Measurements from ENCODE around the gene CHMP6. TPM values are rescaled to one million over a fixed set of nuclear protein-coding genes. Genes with fewer than 3 reads are reported as not detected.
A peak's percentile ranks its signal among the peaks of the same experiment; 100 is the strongest.

CHMP6 gene
- total RNA-seq, 1 donor from 2014 or later, result 22.2 TPM

DNA sequence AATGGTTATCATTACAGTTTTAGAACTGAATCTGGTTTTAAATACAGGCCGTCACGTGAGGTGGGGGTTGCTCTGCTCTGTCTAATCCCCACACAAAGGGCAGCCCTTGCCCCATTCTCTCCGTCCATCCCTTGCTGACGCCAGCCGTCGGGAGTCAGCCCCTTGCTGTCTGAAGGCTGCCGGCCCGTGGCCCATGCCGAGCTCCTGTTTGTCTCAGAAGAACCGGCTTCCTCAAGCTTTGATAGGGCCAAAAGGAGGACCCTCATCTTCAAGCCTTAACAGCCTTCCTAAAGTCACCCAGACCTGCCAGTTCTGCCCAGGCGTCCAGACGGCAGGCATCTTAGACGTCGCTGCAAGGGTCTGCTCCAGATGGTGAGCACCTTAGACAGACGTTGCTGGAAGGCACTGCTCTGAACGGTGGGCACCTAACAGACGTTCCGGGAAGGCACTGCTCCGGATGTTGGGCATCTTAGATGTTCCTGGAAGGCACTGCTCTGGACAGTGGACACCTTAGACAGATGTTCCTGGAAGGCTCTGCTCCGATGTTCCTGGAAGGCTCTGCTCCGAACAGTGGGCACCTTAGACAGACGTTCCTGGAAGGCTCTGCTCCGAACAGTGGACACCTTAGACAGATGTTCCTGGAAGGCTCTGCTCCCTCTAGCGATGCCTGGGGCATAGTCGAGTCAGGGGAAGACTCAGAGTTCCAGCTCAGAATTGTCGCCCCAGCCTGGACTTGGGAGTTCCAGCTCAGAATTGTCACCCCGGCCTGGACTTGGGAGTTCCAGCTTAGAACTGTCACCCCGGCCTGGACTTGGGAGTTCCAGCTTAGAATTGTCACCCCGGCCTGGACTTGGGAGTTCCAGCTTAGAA lies 35.1 kb upstream of the CHMP6 start:
- no peak for ATAC-seq

DNA sequence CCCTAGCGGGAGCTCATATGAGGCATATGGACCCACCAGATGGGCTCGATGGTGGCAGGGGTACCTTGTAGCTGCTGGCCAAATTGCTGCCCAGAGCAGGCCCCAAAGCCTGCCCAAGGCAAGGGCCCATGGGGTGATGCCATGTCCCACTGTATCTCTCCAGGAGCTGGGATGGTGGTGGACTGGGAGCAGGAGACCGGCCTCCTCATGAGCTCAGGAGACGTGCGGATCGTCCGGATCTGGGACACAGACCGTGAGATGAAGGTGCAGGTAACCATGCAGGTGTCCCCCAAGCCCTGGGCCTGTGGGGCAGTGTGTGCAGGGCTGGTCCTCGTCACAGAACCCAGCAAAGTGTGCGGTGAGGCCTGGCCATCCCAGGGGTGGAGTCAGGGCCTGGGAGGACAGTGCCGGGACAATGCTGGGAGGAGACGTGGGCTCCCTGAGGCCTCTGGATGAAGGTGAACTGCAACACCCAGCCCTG lies 34.1 kb upstream of the CHMP6 start:
- no peak for ATAC-seq

DNA sequence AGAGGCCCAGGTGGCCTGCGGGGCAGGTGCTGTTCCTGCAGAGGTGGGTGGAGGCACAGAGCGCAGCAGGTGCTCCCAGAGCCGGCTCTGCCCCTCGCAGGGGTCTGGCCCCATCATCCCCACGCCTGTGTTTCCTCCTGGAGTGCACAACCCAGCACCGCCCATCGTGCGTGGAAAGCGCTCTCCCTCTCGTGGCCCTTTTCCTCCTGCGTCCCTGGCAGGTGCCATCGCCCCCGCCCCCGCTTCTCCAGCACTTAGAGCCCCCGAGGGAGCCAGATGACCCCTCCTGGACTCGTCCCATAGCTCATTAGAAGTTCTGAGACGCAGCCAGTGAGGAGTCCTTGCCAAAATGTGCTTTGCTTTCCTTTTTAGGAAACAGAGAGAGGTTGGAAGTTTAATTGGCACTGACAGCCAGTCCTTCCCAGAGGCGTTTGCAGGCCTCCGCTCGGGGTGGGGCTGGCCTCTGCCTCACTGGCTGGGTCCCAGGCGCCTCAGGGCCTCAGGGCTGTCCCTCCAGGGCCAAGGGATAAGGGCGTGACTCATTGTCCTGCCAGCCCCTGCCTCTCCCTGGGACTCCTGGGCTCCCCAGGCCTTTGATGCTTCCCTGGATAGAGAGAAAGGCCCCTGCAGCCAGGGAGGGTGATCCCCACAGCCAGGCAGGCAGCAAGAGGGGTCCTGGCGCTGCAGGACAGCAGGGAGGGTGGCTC lies 32.2 kb upstream of the CHMP6 start:
- ATAC-seq, result peak; percentile 46

DNA sequence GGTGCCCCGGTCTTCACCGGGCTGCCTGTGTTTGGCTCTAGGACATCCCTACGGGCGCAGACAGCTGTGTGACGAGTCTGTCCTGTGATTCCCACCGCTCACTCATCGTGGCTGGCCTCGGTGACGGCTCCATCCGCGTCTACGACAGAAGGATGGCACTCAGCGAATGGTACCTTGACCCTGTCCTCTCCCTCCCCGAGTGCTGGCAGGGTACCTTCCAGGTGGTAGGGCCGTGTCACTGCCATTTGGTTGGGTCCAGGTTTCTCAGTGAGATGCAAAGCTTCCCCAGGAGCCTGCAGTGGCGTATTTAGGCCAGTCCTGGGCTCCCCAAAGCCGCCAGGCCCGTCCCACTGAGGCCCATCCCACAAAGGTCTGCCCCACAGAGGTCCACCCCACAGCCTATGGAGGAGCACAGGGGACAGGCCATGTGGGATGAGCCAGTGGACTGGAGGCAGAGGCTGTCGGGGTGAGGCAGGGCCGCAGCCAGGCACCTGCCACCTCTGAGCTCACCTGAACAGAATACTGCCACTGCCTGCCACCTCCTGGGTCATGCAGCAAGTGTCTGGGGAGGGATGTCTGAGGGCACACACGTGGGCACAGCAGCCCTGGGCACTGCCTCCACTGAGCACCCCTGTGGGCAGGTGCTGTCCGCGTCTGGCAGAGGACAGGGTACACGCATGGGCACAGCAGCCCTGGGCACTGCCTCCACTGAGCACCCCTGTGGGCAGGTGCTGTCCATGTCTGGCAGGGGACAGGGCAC lies 31.4 kb upstream of the CHMP6 start:
- ATAC-seq, result peak; percentile 6

DNA sequence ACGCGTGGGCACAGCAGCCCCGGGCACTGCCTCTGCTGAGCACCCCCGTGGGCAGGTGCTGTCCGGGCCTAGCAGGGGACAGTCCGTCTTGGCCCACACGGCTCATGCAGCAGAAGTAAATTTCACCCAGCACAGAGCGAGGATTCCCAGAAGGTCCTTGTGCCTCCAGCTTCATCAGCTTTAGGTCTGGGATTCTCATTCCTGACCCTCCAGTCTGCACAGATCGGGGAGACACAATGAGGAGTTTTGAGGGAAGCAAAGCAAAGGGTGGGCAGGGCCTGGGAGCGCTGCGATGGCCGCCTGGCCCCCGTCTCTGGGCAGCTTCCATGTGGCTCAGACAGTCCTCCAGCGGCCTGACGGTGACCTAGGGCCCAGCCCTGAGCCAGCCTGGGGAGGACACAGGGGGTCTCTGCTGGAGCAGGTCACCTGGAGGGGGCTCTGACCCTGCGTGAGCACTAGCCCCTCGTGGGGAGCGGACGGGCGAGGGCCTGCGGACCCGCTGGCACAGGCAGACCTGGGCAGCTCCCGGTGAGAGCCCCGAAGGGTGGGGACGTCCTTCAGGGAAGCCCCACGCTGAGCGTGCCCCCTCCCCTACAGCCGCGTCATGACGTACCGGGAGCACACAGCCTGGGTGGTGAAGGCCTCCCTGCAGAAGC lies 30.7 kb upstream of the CHMP6 start:
- ATAC-seq, result no peak

DNA sequence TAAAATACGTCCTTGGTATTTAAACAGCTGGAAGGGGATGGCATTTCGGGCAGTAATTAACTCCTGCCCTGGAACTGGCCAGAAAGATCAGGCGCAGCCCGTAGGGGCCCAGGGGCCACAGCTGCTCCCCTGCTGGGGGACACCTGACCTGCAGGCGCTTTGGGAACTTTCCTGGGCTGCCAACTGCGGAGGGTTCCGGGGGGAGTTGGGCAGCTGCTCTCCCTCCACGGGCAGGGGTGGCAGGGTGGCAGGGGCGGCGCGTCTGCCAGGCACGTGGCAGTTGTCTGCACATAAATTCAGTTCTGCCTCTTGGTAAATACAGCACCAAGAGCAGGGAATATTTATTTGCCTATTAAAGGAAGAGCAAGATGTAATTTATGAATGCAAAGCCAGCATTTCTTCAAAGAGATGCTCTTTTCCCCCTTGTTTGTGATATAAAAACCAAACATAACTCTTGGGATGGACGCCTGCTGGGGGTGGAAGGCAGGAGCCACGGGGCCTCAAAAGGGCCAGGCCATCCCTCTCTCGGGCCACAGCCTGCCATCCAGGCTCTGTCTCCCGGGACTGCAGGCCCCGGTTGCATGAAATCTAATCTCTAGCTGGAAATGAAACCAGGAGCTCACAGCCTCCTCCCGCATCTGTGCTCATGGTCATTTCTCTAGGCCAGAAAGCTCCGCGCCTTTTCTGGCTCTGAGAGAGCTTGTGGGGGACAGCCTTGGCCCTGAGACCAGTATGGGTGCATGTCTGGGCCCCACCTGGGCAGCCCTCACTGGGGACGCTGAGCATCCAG lies 29.9 kb upstream of the CHMP6 start:
- no peak for ATAC-seq

DNA sequence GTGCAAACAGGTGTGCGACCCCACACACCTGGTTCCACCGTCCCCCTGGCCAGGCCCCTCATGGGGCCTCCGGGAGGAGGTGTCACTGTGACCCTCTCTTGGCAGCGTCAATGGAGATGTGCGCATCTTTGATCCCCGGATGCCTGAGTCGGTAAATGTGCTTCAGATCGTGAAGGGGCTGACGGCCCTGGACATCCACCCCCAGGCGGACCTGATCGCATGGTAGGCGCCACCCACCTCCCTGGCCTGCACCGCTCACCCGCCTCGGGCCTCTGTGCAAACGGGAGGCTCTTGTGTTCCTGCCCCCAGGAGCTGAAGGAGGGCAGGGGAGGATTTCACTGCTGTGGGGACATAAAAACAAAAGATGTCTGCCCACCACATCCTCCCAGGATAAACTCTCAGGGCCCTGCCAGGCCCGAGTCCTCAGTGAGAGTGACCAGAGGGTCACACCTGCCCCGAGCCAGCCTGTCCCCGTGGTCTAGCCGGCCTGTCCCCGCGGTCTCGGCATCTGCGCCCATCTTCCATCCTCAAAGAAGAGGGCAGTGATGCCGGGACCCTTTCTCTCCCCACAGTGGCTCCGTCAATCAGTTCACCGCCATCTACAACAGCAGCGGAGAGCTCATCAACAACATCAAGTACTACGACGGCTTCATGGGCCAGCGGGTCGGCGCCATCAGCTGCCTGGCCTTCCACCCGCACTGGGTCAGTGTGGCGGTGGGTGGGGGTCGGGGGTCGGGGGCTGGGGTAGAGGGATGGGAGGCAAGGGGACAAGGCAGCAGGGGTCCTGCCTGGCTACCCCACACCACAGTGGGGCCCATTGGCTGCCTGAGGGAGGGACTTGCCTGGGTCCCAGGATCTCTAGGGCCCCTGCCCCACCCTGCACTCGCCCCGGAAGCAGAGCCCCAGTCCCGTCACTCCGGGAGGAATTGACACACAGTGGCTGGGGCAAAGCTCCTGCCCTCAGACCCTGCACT lies 29.0 kb upstream of the CHMP6 start:
- ATAC-seq, result no peak

DNA sequence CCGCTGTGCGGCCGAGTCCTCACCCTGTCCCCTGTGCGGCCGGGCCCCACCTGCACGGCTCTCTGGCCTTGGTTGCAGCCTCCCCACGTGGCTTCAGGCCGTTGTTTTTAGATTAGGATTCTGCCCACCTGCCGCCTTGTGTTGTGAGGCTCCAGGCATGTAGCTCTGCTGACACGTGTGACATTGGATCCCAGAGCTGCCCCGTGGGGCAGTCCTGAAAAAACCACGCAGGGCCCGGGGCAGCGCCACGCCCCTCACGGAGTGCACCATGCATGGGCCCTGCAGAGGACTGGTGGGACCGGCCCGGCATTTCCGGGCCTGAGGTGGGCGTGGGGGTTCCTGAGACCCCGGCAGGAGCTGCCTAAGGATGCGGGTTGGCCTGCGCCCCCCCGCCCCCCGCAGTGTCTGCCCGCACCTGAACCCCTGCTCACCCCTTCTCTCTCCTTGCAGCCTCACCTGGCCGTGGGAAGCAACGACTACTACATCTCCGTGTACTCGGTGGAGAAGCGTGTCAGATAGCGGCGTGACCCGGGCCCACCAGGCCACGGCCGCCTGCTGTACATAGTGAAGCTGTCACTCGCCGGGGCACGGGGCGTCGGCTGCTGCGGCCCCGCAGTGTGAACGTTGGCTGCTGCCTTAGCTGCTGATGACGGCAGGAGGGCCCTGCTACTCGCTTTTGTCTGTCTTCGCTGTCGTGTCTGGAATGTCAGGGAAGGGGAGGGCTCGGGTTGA lies 27.7 kb upstream of the CHMP6 start:
- no peak for ATAC-seq

DNA sequence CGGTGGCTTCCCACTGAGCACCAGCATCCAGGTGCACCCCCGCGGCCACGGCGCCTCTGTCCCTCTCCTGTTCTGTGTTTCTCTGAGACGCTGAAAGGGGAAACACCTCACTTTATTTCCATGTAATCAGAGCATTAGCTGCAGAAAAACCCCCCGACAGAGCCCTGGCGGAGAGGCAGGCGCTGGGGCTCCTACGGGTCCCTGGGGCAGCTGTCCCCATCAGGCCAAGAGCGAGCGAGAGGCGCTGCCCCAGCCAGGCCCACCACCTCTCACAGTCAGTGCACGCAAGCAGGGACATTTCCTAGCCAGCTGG lies 27.1 kb upstream of the CHMP6 start:
- no peak for ATAC-seq

DNA sequence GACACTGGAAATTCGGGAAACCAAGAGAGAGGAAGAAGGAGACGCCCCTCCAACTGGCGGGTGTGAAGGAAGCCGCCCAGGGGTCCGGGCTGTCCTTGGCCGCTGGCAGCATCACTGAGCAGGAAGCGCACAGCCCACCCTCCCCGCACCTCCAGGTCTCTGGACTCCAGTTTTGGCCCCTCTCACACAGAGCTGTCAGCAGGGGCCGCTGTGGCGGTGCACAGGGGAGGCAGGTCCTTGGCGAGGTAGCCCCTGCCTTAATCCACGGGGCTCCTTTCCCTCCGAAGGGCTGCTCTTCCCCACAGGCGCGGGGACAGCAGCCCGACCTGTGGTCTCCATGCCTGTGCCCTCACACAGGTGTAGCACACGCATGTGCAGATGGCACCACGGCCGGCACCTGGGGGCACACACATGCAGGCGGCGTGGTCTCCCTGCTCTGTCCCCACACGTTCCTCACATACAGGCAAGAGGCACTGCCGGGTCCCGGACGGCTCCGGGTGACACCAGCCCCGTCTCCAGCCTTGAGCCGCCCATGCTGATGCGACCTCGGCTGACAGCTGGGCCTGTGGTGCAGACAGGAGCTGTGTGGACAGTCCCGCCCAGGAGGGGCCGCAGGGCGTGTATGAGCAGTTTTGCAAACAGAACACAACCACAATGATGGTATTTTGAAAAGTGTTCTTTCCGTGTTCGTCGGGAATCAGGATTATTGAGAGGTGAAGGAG lies 26.6 kb upstream of the CHMP6 start:
- ATAC-seq, result no peak

DNA sequence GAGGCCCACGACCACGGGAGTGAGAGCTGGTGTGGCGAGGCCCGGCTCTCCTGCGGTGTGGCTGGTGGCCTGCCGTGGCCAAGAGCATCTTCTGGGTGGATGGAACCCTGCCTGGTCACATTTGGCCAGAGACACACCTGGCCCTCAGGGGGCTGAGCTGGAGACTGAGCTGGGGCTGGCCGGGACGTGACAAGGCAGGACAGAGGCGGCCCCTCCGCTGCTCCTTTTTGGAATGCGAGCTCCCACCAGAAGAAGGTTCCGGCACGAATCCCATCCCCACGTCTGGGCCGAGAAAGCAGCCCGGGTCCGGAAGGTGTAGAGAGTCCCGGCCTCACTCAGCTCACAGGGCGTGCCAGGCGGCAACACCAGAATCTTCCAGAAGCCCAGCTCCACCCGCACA lies 26.0 kb upstream of the CHMP6 start:
- ATAC-seq, result no peak

DNA sequence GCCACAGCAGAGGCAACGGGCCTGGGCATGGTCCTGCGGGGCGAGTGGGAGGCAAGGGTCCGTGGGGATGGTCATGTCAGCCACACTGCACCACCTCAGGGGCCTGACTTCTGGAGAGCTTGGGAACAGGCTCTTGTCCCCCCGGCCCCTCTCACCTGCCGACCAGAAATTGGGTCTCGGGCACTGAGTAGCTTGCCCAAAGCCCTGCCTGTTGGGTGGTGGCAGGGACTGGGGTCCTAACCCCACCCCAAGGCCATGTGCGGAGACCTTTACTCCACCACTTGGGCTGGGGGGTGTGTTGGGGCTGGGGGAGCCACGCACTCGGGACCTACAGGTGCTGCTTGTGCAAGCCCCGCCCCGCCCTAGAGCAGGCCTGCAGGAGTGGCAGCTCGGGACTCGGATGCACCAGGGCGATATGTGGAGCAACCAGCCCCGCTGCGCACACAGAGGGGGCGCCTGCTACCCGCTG lies 24.2 kb upstream of the CHMP6 start:
- peak; percentile 10 for ATAC-seq

DNA sequence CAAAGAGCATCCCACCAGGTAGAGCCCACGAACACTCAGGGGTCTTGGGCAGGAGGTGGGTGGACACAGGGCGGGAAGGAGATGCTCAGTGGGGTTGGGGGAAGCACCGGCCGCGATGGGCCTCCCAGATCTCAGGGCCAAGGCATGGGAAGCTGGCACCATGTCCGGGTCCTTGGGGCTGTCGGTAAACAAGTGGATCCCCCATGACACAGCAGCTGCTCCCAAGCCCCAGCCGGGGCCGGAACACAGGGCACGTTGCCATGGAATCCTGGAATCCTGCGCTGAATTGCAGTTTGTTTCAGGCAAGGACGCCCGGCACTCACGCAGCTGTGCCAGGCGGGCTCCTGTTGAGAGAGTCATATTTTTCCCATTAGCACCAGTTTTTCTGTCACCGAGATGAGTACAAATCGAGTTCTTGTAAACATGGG lies 23.0 kb upstream of the CHMP6 start:
- no peak for ATAC-seq

DNA sequence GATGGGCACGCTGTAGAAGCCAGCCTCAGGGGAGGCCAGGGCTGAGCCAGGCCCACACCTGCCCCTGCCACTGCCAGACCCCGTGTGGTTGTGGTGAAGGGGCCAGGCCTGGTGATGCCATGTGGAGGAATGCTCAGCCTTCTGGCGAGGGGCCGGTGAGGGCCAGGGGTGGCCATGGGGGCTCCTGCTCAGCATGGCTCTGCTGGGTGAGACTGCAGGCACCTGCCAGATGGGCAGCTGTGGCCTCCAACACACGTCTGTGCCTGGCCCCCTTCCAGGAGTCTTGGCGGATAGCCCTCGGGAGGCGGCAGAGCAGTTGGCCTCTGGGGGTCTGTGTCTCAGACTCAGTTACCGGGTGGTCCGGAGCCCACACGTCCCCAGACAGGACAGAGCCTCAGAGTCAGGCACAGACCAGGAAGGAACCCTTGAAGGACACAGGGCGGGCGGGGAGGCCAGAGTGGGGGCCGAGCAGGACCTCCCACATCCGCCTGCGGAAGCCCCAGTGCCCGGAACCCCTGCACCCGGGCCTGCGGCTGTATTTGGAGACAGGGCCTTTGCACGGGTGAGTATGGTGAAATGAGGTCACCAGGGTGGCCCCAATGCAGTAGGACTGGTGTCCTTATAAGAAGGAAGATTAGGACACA lies 22.5 kb upstream of the CHMP6 start:
- peak; percentile 9 for ATAC-seq

DNA sequence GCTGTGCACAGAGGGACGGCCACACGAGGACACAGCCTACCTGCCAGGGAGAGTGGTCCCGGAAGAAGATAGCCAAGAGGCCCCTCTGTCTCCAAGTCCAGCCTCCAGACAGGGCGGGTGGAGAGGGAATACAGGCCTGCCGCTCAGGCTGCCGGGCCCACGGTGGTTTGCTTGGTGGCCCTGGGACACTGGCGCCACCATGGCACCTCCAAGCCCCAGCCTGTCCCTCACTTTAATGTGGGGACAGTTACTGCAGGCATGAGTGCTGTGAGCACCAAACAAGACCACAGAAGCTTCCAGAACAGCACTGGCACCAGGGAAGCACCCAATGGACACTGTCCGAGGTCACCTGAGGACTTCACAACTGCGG lies 22.0 kb upstream of the CHMP6 start:
- no peak for ATAC-seq

DNA sequence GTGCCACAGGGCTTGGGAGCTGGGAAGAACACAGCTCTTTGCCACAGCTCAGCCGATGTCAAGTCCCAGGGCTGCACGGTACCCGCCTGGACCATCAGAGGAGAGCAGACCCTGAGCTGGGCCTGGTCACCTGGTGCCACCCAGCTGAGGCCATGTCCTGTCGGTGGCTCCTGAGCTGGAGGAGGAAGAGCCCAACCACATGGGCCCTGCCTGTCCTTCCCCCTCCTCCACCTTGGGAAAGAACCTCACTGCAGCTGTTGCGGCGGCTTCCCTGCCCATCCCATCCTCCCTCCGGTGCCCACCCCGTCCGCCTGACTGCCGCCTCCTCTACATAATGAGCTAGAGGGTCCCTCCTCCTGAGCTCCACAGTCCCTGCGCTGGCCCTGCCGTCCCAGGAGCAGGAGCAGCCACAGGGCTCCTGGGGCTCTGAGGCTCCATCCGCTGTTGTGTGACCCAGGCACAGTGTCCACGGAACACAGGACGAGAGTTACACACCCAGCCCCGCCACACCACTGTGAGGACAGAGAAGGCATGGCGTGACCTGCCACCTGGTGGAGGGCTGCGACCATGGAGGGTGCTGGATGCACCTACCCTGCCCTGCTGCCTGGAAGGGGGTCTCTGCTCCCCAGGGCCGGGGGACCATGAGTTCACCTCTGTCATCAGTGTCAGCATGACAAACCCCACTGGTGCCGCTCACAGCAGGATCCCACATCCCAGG lies 21.4 kb upstream of the CHMP6 start:
- peak; percentile 48 for ATAC-seq

DNA sequence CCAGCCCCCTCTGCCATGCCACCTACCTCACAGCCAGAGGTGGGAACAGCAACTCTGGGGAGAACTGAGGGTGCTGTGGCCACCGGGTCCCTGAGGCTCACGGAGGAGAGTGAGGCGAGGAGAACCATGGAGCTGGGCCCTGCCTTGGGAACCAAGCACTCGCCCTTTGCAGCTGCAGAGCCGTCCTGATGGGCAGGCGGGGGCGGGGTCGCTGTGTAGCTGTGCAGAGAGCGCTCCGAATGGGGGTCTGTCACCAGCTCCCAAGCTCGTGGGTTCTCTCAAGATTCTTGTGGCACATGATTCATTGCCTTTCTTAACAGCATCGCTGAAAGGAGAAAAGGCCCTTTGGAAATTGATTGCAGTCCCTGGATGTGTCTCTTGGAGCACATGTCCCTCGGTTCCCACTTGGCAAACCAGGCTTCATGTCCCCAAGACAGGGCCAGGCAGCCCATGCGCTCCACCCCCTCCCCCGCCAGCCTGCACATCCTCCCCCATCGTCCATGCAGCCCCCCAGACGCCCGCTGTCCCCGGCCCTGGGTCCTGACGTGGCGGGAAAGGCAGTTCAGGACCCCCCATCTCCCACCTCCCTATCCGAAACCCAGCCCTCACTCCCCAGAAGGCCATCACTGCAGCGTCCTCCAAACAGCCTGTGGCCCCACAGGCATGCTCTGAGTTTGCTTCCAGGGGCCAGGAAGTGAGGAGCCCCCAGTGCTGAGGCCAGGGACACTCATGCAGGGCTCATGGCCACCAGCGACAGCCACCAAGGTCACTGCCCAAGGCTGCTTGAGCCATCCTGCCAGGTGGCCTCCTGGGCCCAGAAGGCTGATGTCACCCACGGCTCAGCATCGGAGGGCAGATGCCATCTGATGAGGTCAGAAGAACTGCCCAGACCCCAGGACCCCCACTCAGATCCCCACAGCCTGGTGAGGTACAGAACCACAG lies 20.6 kb upstream of the CHMP6 start:
- ATAC-seq, result no peak
